ENCODE results near the gene SOD2.

DNA sequence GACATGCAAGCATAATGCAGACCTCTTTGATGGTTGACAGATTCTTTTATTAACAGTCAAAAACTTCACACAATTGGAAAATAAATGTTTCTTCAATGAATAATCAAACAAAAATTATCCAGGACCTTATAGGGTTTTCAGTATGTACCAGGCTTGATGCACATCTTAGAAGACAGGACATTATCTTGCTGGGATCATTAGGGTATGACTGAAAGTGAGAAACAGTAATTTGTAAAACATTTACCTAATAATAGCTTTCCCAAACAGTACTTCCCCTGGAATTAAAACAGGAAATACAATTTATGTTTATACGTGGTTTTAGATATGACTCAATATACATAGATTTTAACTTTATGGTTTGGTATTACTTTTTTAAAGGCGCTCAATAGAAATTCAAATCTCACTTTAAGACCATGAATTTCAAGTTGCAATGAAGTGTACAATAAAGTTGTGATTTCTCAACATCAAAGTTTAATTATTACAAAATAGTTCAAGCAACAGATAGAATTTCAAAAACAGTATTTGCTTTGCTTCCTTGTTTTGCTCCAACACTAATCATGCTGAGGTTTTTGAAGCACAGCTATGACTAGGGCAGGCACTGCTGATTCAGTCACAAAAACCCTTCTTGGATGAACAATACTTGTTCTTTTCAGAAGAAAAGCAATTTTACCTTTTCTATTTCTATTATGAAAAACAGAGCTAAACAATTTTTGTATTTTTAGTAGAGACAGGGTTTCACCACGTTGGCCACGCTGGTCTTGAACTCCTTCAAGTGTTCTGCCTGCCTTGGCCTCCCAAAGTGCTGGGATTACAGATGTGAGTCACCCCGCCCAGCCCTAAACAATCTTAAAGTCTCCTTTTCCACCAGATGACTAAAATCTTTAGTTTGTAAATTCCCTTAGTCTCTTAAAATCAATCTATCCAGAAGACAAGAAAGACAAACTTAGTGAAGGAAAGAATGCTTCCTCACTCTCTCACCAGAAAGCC, 13.7 kb downstream of the SOD2 start:
- no peak for TF ChIP-seq POLR2A (IDR thresholded peaks at IDR 0.05)
- TF ChIP-seq, protein P1, sequence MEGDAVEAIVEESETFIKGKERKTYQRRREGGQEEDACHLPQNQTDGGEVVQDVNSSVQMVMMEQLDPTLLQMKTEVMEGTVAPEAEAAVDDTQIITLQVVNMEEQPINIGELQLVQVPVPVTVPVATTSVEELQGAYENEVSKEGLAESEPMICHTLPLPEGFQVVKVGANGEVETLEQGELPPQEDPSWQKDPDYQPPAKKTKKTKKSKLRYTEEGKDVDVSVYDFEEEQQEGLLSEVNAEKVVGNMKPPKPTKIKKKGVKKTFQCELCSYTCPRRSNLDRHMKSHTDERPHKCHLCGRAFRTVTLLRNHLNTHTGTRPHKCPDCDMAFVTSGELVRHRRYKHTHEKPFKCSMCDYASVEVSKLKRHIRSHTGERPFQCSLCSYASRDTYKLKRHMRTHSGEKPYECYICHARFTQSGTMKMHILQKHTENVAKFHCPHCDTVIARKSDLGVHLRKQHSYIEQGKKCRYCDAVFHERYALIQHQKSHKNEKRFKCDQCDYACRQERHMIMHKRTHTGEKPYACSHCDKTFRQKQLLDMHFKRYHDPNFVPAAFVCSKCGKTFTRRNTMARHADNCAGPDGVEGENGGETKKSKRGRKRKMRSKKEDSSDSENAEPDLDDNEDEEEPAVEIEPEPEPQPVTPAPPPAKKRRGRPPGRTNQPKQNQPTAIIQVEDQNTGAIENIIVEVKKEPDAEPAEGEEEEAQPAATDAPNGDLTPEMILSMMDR (IDR thresholded peaks at IDR 0.05 in 4 of 5, conservative IDR thresholded peaks at IDR 0.05 in 1 of 5) = no peak
